Thyroid gland (tissue), 4 donors: ENCODE measurements around the gene SLC35B2.

ENCODE experiments used
- CTCF ChIP-seq, 6 experiments: fragments of 200-600 bp in 3 of 6; fragments of 450-650 bp in 3 of 6; sonication (generic) in 3 of 6; IDR thresholded peaks; one replicate each; pipeline ENCODE4 v1.5.1; 2016 to 2019; ENCODE audit warnings: antibody characterized with exemption in 6 of 6, mild to moderate bottlenecking in 2 of 6, inconsistent platforms in 1 of 6, moderate library complexity in 1 of 6
- POLR2A ChIP-seq, 2 donors: fragments of 450-650 bp; IDR thresholded peaks; one replicate each; pipeline ENCODE4 v1.6.1; 2017; ENCODE audit warnings: antibody characterized with exemption in 2 of 2, mild to moderate bottlenecking in 2 of 2, moderate library complexity in 1 of 2

- TF ChIP-seq CTCF (IDR thresholded peaks at IDR 0.05): peak in 3 of 6 experiments; percentile 20 to 25 (median 21)
- TF ChIP-seq POLR2A (IDR thresholded peaks at IDR 0.05): peak; percentile 76 to 91
Measured at GRCh38 chr6:44265007-44265721, 7.8 kb upstream of the SLC35B2 start, which contains the start of gene NFKBIE.
